H9 (cell line): Measurements from ENCODE around the gene ST6GALNAC1. TPM values are rescaled to one million over a fixed set of nuclear protein-coding genes. Genes with fewer than 3 reads are reported as not detected.

Experiments used
- DNase-seq: peaks from one replicate; pipeline ENCODE4 v3.0.0-alpha.2; 2017
- H2AFZ ChIP-seq: one replicate; pipeline ENCODE4 v1.6.1; 2013; ENCODE audit warnings: mild to moderate bottlenecking, low read length, control low read depth, moderate library complexity
- H2AK5ac ChIP-seq: 2 replicates; pipeline ENCODE4 v1.6.1; 2013; ENCODE audit warnings: low read length, control low read depth, mixed read lengths; ENCODE audit not compliant: insufficient read length
- H2BK120ac ChIP-seq: one replicate; pipeline ENCODE4 v1.6.1; 2013; ENCODE audit warnings: low read depth, mild to moderate bottlenecking, low read length, control low read depth, inconsistent platforms; ENCODE audit not compliant: poor library complexity, severe bottlenecking
- H2BK12ac ChIP-seq: 2 replicates; pipeline ENCODE4 v1.6.1; 2013; ENCODE audit warnings: low read length, control low read depth, mixed read lengths, low read depth; ENCODE audit not compliant: insufficient read length
- H2BK15ac ChIP-seq: 2 replicates; pipeline ENCODE4 v1.6.1; 2013; ENCODE audit warnings: low read depth, low read length, control low read depth
- H2BK20ac ChIP-seq: one replicate; pipeline ENCODE4 v1.6.1; 2013; ENCODE audit warnings: low read depth, mild to moderate bottlenecking, low read length, control low read depth, inconsistent platforms; ENCODE audit not compliant: poor library complexity, severe bottlenecking
- H2BK5ac ChIP-seq: 2 replicates; pipeline ENCODE4 v1.6.1; 2013; ENCODE audit warnings: low read length, control low read depth, mixed read lengths; ENCODE audit not compliant: insufficient read length
- H3K14ac ChIP-seq: 2 replicates; pipeline ENCODE4 v1.6.1; 2013; ENCODE audit warnings: low read length, control low read depth; ENCODE audit not compliant: insufficient read depth
- H3K18ac ChIP-seq: 2 replicates; pipeline ENCODE4 v1.6.1; 2013; ENCODE audit warnings: low read depth, mild to moderate bottlenecking, mixed read lengths, low read length, control low read depth; ENCODE audit not compliant: insufficient read length
- H3K23ac ChIP-seq: 2 replicates; pipeline ENCODE4 v1.6.1; 2013; ENCODE audit warnings: low read length, control low read depth, mixed read lengths, low read depth; ENCODE audit not compliant: insufficient read length
- H3K23me2 ChIP-seq: 2 replicates; pipeline ENCODE4 v1.6.1; 2013; ENCODE audit warnings: low read depth, mild to moderate bottlenecking, mixed read lengths, low read length, control low read depth; ENCODE audit not compliant: insufficient read length, poor library complexity, severe bottlenecking
- H3K27ac ChIP-seq: 2 replicates; pipeline ENCODE4 v1.5.1; 2013; ENCODE audit warnings: low read length, control low read depth, mixed read lengths, low read depth; ENCODE audit not compliant: insufficient read length
- H3K27me3 ChIP-seq: 2 replicates; pipeline ENCODE4 v1.6.1; 2013; ENCODE audit warnings: low read length, control low read depth, inconsistent platforms; ENCODE audit not compliant: insufficient read depth
- H3K4ac ChIP-seq: 2 replicates; pipeline ENCODE4 v1.6.1; 2013; ENCODE audit warnings: low read depth, mild to moderate bottlenecking, control low read depth, inconsistent platforms, low read length, moderate library complexity
- H3K4me1 ChIP-seq: 2 replicates; pipeline ENCODE4 v1.6.1; 2013; ENCODE audit warnings: low read length, control low read depth, inconsistent platforms; ENCODE audit not compliant: insufficient read depth
- H3K4me2 ChIP-seq: 2 replicates; pipeline ENCODE4 v1.6.1; 2013; ENCODE audit warnings: low read length, control low read depth, mixed read lengths; ENCODE audit not compliant: insufficient read length, insufficient read depth
- H3K56ac ChIP-seq: 2 replicates; pipeline ENCODE4 v1.6.1; 2013; ENCODE audit warnings: low read depth, mild to moderate bottlenecking, mixed read lengths, low read length, control low read depth; ENCODE audit not compliant: insufficient read length
- H3K79me1 ChIP-seq: 2 replicates; pipeline ENCODE4 v1.6.1; 2013; ENCODE audit warnings: low read depth, mild to moderate bottlenecking, moderate library complexity, low read length, control low read depth, inconsistent platforms; ENCODE audit not compliant: insufficient read depth, poor library complexity, severe bottlenecking
- H3K79me2 ChIP-seq: 2 replicates; pipeline ENCODE4 v1.6.1; 2013; ENCODE audit warnings: low read length, control low read depth, inconsistent platforms; ENCODE audit not compliant: insufficient read depth
- H3K9ac ChIP-seq: 2 replicates; pipeline ENCODE4 v1.6.1; 2013; ENCODE audit warnings: low read length, control low read depth, mixed read lengths; ENCODE audit not compliant: insufficient read length; ENCODE audit errors: extremely low read depth
- H3K9me3 ChIP-seq: one replicate; pipeline ENCODE4 v1.6.1; 2013; ENCODE audit warnings: low read depth, low read length, inconsistent platforms; ENCODE audit not compliant: control insufficient read depth
- H3T11ph ChIP-seq: one replicate; pipeline ENCODE4 v1.6.1; 2013; ENCODE audit warnings: mild to moderate bottlenecking, low read length, control low read depth, inconsistent platforms
- H4K20me1 ChIP-seq: one replicate; pipeline ENCODE4 v1.6.1; 2013; ENCODE audit not compliant: control insufficient read depth, insufficient read length, insufficient read depth
- H4K5ac ChIP-seq: 2 replicates; pipeline ENCODE4 v1.6.1; 2013; ENCODE audit warnings: low read depth, mild to moderate bottlenecking, mixed read lengths, low read length, control low read depth; ENCODE audit not compliant: insufficient read length
- H4K8ac ChIP-seq: replicated peaks from 2 replicates; pipeline ENCODE4 v1.6.1; 2013; ENCODE audit warnings: low read length, control low read depth, mixed read lengths, low read depth; ENCODE audit not compliant: insufficient read length
- H4K91ac ChIP-seq: 2 replicates; pipeline ENCODE4 v1.6.1; 2013; ENCODE audit warnings: low read depth, mild to moderate bottlenecking, moderate library complexity, mixed read lengths, low read length, control low read depth; ENCODE audit not compliant: insufficient read length
- H3K27ac Mint-ChIP-seq, 3 experiments: 2 replicates in 2 of 3; 3 replicates in 1 of 3; pipeline ENCODE4 v1.8.0; 2020 to 2021; ENCODE audit warnings: mixed read lengths in 3 of 3, mild to moderate bottlenecking in 1 of 3, moderate library complexity in 1 of 3
- H3K27me3 Mint-ChIP-seq: 2 replicates; pipeline ENCODE4 v1.8.0; 2021; ENCODE audit warnings: low read depth, mild to moderate bottlenecking, moderate library complexity, mixed read lengths
- H3K36me3 Mint-ChIP-seq, 3 experiments: 2 replicates in 2 of 3; 3 replicates in 1 of 3; pipeline ENCODE4 v1.8.0; 2020 to 2021; ENCODE audit warnings: low read depth in 3 of 3, mixed read lengths in 3 of 3; ENCODE audit not compliant: insufficient read depth in 1 of 3
- H3K4me1 Mint-ChIP-seq, 2 experiments: 2 replicates each; pipeline ENCODE4 v1.8.0; 2020; ENCODE audit warnings: mixed read lengths in 2 of 2
- H3K4me3 Mint-ChIP-seq, 2 experiments: 2 replicates in 1 of 2; 3 replicates in 1 of 2; pipeline ENCODE4 v1.8.0; 2020 to 2021; ENCODE audit warnings: mild to moderate bottlenecking in 2 of 2, mixed read lengths in 2 of 2, moderate library complexity in 1 of 2
- H3K9me3 Mint-ChIP-seq, 2 experiments: 2 replicates in 1 of 2; 3 replicates in 1 of 2; pipeline ENCODE4 v1.8.0; 2020; ENCODE audit warnings: mild to moderate bottlenecking in 2 of 2, mixed read lengths in 2 of 2, moderate library complexity in 1 of 2
- WGBS: extraction: QIAGEN DNeasy Blood & Tissue Kit; methylation state at CpG from one replicate; pipeline ENCODE4 v1.1.7; 2013; ENCODE audit warnings: missing lambda C conversion rate, low lambda C conversion rate, mixed read lengths; ENCODE audit not compliant: insufficient read length; ENCODE audit errors: extremely low coverage; 5-methylcytosine and 5-hydroxymethylcytosine counted together
- total RNA-seq: library from RNA; stranded (reverse); gene quantifications from 2 replicates; pipeline ENCODE4 v1.2.1, GENCODE V29; 2021
- TF ChIP-seq, protein P1 (sequence below): fragments of 200-600 bp; sonication (generic); conservative IDR thresholded peaks from 3 replicates; pipeline ENCODE4 v1.8.0; 2021; ENCODE audit warnings: antibody characterized with exemption, mild to moderate bottlenecking

ST6GALNAC1 gene
- total RNA-seq, 1 experiment from 2014 or later: not detected

DNA sequence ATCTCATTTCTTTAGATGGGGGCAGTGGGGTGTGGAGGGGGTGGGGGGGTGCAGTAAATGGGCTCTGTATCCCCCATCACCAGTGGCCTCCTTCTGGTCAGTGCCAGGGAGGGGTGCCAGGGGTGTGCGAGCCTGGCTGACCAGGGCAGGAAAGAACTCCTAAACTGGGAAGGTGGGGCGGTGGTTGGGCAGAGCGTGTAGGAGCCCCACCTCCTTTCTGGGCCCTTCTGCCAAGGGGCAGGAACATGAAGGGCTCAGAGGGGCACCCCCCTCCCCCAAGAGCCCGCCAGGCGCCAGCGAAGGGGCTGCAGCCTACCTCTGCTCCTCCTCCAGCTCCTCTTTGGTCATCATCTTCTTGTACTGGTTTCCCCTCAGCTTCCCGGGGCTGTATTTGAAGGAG lies 41.2 kb upstream of the ST6GALNAC1 start:
- TF ChIP-seq, protein P1, sequence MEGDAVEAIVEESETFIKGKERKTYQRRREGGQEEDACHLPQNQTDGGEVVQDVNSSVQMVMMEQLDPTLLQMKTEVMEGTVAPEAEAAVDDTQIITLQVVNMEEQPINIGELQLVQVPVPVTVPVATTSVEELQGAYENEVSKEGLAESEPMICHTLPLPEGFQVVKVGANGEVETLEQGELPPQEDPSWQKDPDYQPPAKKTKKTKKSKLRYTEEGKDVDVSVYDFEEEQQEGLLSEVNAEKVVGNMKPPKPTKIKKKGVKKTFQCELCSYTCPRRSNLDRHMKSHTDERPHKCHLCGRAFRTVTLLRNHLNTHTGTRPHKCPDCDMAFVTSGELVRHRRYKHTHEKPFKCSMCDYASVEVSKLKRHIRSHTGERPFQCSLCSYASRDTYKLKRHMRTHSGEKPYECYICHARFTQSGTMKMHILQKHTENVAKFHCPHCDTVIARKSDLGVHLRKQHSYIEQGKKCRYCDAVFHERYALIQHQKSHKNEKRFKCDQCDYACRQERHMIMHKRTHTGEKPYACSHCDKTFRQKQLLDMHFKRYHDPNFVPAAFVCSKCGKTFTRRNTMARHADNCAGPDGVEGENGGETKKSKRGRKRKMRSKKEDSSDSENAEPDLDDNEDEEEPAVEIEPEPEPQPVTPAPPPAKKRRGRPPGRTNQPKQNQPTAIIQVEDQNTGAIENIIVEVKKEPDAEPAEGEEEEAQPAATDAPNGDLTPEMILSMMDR: no peak
- Histone ChIP-seq H2BK15ac (no peak overlapping the region), H4K8ac (no peak overlapping the region), H3K4ac (no peak overlapping the region), H3K4me2 (no peak overlapping the region), H3K4me1 (peaks cover 3% of the 10 kb centered on the region; the same call in 1 of the 2 replicates), H3K23me2 (no peaks in the 10 kb centered on the region), H3K9me3 (no peaks in the 10 kb centered on the region), H4K91ac (no peak overlapping the region), H4K20me1 (no peaks in the 10 kb centered on the region), H2BK5ac (no peak overlapping the region), H3K79me1 (no peaks in the 10 kb centered on the region), H3K23ac (no peak overlapping the region), H3K14ac (no peak overlapping the region; the same call in 1 of the 2 replicates), H3K18ac (no peak overlapping the region), H3K27ac (no peak overlapping the region), H2AFZ (no peak overlapping the region), H3T11ph (no peak overlapping the region), H2BK120ac (no peak overlapping the region), H3K56ac (no peak overlapping the region), H2BK20ac (no peak overlapping the region), H3K27me3 (no peaks in the 10 kb centered on the region), H4K5ac (no peak overlapping the region), H2AK5ac (no peak overlapping the region), H3K9ac (no peak overlapping the region), H3K79me2 (no peaks in the 10 kb centered on the region), H2BK12ac (no peak overlapping the region)
- H3K4me1 Mint-ChIP-seq: peaks cover 27 to 45% of the 10 kb centered on the region in 2 experiments
- WGBS: no CpG with 5 or more reads among the region's 7 CpGs
- H3K27ac Mint-ChIP-seq: peak overlapping the region in 1 of 3 experiments; percentile 76; a peak in 1 of 7 replicates
- H3K27me3 Mint-ChIP-seq: no peaks in the 10 kb centered on the region
- no peak for DNase-seq
- no peaks in the 10 kb centered on the region; a peak in 1 of 5 replicates for H3K9me3 Mint-ChIP-seq
- H3K36me3 Mint-ChIP-seq: peaks cover 0 to 4% (median 0%) of the 10 kb centered on the region in 3 experiments; a peak in 1 of 7 replicates
- no peak overlapping the region for H3K4me3 Mint-ChIP-seq
